Astrocyte of the cerebellum (primary cell): Measurements from ENCODE around the gene RAB39A.
A peak's percentile ranks its signal among the peaks of the same experiment; 100 is the strongest.
"Not testable (repeated sequence)": the region's sequence is repeated elsewhere in the genome, so short reads cannot be mapped to it uniquely, and the experiment has no call there.

Experiments used
- DNase-seq: peaks from one replicate; pipeline ENCODE4 v3.0.0-alpha.2; 2011; ENCODE audit warnings: low read depth
- H3K4me3 ChIP-seq: 2 replicates; pipeline ENCODE4 v1.5.1; 2011; ENCODE audit warnings: mild to moderate bottlenecking, low read depth, low read length, moderate library complexity
- in situ Hi-C: cut with HindIII; loops from 2 replicates; pipeline ENCODE4 v1.10.0; 2017; ENCODE audit warnings: low sequenced_read_pairs
- TF ChIP-seq, protein P1 (sequence below): IDR thresholded peaks from 2 replicates; pipeline ENCODE4 v1.5.1; 2012; ENCODE audit warnings: low read length, low read depth, moderate library complexity, mild to moderate bottlenecking; ENCODE audit errors: missing control alignments

Gene RAB39A, protein sequence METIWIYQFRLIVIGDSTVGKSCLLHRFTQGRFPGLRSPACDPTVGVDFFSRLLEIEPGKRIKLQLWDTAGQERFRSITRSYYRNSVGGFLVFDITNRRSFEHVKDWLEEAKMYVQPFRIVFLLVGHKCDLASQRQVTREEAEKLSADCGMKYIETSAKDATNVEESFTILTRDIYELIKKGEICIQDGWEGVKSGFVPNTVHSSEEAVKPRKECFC

GRCh38 chr11:107928046-107928766, at the start of gene RAB39A:
Gene RAB39A (plus strand): TSS chr11:107928448. CDS start chr11:107928569, 121 bp downstream.
- DNase-seq: peak; percentile 84
- TF ChIP-seq, protein P1, sequence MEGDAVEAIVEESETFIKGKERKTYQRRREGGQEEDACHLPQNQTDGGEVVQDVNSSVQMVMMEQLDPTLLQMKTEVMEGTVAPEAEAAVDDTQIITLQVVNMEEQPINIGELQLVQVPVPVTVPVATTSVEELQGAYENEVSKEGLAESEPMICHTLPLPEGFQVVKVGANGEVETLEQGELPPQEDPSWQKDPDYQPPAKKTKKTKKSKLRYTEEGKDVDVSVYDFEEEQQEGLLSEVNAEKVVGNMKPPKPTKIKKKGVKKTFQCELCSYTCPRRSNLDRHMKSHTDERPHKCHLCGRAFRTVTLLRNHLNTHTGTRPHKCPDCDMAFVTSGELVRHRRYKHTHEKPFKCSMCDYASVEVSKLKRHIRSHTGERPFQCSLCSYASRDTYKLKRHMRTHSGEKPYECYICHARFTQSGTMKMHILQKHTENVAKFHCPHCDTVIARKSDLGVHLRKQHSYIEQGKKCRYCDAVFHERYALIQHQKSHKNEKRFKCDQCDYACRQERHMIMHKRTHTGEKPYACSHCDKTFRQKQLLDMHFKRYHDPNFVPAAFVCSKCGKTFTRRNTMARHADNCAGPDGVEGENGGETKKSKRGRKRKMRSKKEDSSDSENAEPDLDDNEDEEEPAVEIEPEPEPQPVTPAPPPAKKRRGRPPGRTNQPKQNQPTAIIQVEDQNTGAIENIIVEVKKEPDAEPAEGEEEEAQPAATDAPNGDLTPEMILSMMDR: no peak
- H3K4me3 ChIP-seq: peak within 1 kb of the TSS; percentile 44
- in situ Hi-C loops: no loop called here

DNA sequence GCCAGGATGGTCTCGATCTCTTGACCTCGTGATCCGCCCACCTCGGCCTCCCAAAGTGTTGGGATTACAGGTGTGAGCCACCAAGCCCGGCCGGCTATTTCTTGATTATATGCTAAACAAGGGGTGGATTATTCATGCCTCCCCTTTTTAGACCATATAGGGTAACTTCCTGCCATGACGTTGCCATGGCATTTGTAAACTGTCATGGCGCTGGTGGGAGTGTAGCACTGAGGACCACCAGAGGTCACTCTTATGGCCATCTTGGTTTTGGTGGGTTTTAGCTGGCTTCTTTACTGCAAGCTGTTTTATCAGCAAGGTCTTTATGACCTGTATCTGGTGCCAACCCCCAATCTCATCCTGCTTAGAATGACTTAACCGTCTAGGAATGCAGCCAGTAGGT, 46.8 kb upstream of the RAB39A start:
- in situ Hi-C loops, DNase-seq, H3K4me3 ChIP-seq: not testable (repeated sequence)

GRCh38 chr11:107882095-107882820, 46.0 kb upstream of the RAB39A start:
- H3K4me3 ChIP-seq: no peak overlapping the region
- no peak for DNase-seq
- in situ Hi-C loops: no loop called here
- TF ChIP-seq, protein P1: no peak

GRCh38 chr11:107898270-107898669, 30.0 kb upstream of the RAB39A start:
- DNase-seq: peak; percentile 48
- no peak overlapping the region for H3K4me3 ChIP-seq
- in situ Hi-C loops: no loop called here
- TF ChIP-seq, protein P1: peak; percentile 65

GRCh38 chr11:107908211-107908610, 20.0 kb upstream of the RAB39A start:
- in situ Hi-C loops: no loop called here
- DNase-seq: no peak
- TF ChIP-seq, protein P1: no peak
- no peak overlapping the region for H3K4me3 ChIP-seq

DNA sequence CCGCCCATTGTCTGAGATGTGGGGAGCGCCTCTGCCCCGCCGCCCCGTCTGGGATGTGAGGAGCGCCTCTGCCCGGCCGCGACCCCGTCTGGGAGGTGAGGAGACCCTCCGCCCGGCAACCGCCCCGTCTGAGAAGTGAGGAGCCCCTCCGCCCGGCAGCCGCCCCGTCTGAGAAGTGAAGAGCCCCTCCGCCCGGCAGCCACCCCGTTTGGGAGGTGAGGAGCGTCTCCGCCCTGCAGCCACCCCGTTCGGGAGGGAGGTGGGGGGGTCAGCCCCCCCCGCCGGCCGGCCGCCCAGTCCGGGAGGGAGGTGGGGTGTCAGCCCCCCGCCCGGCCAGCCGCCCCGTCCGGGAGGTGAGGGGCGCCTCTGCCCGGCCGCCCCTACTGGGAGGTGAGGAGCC, 15.8 kb upstream of the RAB39A start:
- not testable (repeated sequence) for H3K4me3 ChIP-seq

DNA sequence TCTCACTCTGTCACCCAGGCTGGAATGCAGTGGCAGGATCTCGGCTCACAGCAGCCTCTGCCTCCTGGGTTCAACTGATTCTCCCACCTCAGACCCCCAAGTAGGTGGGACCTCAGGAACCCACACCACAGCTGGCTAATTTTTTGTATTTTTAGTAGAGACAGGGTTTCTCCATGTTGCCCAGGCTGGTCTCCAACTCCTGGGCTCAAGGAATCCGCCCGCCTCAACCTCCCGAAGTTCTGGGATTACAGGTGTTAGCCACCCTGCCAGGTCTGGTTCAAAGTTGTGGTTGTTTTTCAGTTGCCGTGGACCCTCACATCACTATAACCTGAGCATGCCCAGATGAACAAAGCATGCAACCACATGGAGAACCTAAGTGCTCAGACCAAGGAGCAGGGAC, 13.0 kb upstream of the RAB39A start:
- H3K4me3 ChIP-seq: no peak overlapping the region
- DNase-seq: no peak
- TF ChIP-seq, protein P1: no peak
- in situ Hi-C loops: no loop called here

More for the DNA sequence above, 15.8 kb upstream of the RAB39A start:
- in situ Hi-C loops, DNase-seq: not testable (repeated sequence)
